ENCODE measurements around the gene TMTC4. TPM values are rescaled to one million over a fixed set of nuclear protein-coding genes. Genes with fewer than 3 reads are reported as not detected.

Gene TMTC4
- total RNA-seq, 2 donors from 2014 or later, result 9.8 to 19.7 TPM

DNA sequence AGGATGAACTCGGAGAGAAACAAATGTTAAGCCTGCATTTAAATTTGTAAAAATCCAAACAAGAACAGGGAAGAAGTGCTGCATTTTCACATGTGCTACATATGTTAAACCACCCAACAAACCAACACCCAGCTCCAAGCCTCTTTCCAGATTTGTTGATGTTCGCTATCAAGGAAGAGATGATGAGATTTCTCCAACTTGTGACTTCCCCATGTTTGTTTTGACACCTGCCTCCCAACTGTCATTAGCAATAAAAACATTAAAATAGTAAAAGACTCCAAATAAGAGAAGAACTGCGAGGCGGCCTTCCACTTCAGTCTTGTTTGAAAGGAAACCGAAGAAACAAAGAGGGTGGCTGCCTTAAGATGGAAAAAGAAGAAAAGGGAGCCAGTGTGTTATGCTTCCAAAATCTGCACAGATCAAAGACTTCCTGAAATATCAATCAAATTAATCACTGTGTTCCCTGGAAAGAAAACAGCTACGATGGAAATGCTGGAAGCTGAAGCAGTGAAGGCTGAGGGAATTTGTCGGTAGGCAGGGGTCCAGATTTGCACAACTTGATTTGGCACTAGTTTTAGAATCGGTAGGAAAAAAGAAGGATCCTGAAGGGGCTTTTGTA lies 72.0 kb downstream of the TMTC4 start:
- ATAC-seq (no peak), DNase-seq (ENCODE audit: low spot score) (no peak)
- Mint-ChIP-seq H3K27me3 (no peaks in the 10 kb centered on the region), H3K9me3 (no peaks in the 10 kb centered on the region), H3K4me1 (ENCODE audit: low read depth in 2 of 2) (peaks cover 2 to 9% of the 10 kb centered on the region in 2 donors), H3K4me3 (no peak overlapping the region), H3K36me3 (no peaks in the 10 kb centered on the region), H3K27ac (peak overlapping the region in 1 of 2 donors; percentile 3)

DNA sequence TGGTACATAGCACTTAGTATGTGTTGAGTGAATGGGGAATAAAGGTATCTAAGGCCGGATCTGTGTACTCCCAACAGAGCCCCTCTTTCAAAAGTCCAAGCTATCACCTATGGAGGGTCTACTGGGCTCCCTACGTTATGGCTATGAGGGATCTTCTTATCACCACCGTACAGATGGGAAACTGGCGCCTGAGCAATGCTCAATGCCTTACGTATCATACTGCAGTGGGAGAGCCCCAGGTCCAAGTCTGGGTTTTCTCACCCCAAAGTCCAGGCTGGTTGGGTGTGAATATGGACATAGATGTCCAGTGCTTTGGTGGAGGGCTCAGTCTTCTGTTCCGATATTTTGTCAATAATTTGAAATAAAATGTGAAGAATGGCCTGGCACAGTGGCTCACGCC lies 72.9 kb downstream of the TMTC4 start:
- Mint-ChIP-seq H3K9me3 (no peaks in the 10 kb centered on the region), H3K27me3 (no peaks in the 10 kb centered on the region), H3K36me3 (no peaks in the 10 kb centered on the region), H3K4me3 (no peak overlapping the region), H3K27ac (peak overlapping the region in 1 of 2 donors; percentile 7), H3K4me1 (ENCODE audit: low read depth in 2 of 2) (peaks cover 0 to 6% of the 10 kb centered on the region in 2 donors)
- DNase-seq (ENCODE audit: low spot score) (no peak), ATAC-seq (no peak)

DNA sequence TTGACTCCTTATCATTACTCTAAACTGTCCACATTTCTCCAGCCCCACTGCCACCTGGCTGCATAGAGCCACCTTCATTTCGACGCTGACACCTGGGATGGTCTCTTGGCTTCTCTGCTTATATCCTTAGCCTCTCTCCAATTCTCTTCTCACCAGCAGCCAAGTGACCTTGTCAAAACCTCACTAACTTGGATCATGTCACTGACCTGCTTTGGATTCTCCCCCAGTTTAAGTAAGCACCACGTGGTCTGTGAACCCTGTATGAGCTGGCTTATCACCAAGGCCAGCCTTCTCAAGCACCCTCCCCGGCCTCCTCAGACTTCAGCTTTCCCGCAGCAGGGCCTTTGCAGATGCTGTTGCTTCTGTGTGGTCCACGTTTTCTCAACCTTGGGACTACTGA lies 73.7 kb downstream of the TMTC4 start:
- no peak overlapping the region for H3K4me3 Mint-ChIP-seq
- peaks cover 0 to 6% of the 10 kb centered on the region in 2 donors for H3K4me1 Mint-ChIP-seq (ENCODE audit: low read depth in 2 of 2)
- no peaks in the 10 kb centered on the region for H3K36me3 Mint-ChIP-seq
- no peaks in the 10 kb centered on the region for H3K9me3 Mint-ChIP-seq
- no peak overlapping the region for H3K27ac Mint-ChIP-seq
- DNase-seq (ENCODE audit: low spot score), result no peak
- no peaks in the 10 kb centered on the region for H3K27me3 Mint-ChIP-seq
- no peak for ATAC-seq

DNA sequence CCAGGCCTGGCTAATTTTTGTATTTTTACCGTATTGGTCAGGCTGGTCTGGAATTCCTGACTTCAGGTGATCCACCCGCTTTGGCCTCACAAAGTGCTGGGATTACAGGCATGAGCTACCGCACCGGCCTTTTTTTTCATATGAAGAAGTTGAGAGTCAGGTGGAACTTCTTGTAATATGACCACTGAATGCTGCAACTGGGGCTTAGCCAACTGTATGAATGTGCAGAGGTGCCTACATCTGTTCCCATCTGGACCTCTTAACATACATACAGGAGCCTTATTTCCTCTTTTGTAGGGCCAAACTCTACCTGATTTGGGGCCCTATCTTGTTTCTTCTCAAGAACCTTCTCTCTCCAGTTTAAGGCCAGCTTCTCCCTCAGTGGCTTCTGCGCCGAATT lies 74.1 kb downstream of the TMTC4 start:
- no peak for DNase-seq (ENCODE audit: low spot score)
- no peak overlapping the region for H3K27ac Mint-ChIP-seq
- H3K9me3 Mint-ChIP-seq, result no peaks in the 10 kb centered on the region
- H3K36me3 Mint-ChIP-seq, result no peaks in the 10 kb centered on the region
- H3K27me3 Mint-ChIP-seq, result no peaks in the 10 kb centered on the region
- H3K4me1 Mint-ChIP-seq (ENCODE audit: low read depth in 2 of 2), result peaks cover 0 to 6% of the 10 kb centered on the region in 2 donors
- H3K4me3 Mint-ChIP-seq, result no peak overlapping the region
- no peak for ATAC-seq

DNA sequence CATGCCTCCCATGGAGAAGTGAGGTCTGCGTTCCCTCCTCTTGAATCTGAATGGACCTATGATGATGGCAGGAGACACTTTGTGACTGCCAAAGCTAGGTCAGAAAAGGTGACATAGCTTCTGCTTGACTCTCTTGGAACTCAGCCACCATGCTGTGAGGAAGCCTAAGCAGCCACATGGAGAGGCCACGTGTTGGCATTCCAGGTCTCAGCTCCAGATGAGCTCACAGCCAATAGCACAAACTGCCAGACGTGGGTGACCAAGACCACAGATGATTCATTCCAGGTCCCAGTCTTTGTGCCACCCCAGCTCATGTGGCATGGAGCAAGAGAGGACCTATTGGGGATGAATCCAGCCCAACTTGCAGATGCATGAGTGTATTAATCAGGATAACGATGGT lies 77.3 kb downstream of the TMTC4 start:
- no peak overlapping the region for H3K4me3 Mint-ChIP-seq
- DNase-seq (ENCODE audit: low spot score) (no peak), ATAC-seq (no peak)
- H3K27me3 Mint-ChIP-seq, result no peaks in the 10 kb centered on the region
- peaks cover 0 to 6% of the 10 kb centered on the region in 2 donors for H3K4me1 Mint-ChIP-seq (ENCODE audit: low read depth in 2 of 2)
- no peaks in the 10 kb centered on the region for H3K9me3 Mint-ChIP-seq
- no peaks in the 10 kb centered on the region for H3K36me3 Mint-ChIP-seq
- H3K27ac Mint-ChIP-seq, result no peak overlapping the region

DNA sequence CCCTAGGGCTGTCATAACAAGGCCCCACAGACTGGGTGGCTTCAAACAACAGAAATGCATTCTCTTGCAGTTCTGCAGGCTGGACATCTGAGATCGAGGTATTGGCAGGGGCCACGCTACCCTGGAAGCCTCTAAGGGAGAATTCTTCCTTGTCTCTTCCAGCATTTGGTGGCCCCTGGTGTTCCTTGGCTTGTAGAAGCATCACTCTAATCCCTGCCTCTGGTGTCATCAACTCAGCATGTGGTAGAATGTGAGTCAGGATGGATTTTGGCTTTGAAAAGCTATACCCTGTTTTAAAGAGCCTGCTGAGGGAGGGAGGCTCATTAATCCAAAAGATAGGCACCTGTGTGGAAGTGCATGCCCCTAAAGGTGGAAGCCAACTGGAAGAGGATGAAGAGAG lies 78.1 kb downstream of the TMTC4 start:
- H3K4me3 Mint-ChIP-seq, result no peak overlapping the region
- ATAC-seq (no peak), DNase-seq (ENCODE audit: low spot score) (no peak)
- peaks cover 0 to 5% of the 10 kb centered on the region in 2 donors for H3K4me1 Mint-ChIP-seq (ENCODE audit: low read depth in 2 of 2)
- H3K36me3 Mint-ChIP-seq, result no peaks in the 10 kb centered on the region
- H3K9me3 Mint-ChIP-seq, result no peaks in the 10 kb centered on the region
- H3K27ac Mint-ChIP-seq, result no peak overlapping the region
- H3K27me3 Mint-ChIP-seq, result no peaks in the 10 kb centered on the region

DNA sequence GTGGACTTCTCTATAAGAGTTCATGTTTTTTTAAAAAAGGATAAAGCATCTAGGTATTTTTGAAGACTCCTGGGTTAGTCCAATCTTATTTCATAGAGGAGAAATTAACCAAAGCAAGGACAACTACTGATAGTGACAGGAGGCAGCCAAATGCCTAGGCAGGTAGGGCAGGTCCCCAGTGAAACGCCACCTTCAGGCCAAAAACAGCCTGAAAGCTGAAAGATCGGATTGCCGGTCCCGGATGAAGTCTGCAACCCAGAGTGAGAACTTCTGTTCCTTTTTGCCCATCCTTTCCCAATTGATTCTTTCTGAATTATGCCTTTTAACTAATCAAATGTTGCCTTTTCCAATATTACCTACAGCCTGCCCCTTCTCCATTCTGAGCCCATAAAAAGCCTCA lies 79.9 kb downstream of the TMTC4 start:
- Mint-ChIP-seq H3K4me3 (no peak overlapping the region), H3K4me1 (ENCODE audit: low read depth in 2 of 2) (no peaks in the 10 kb centered on the region), H3K36me3 (no peaks in the 10 kb centered on the region), H3K9me3 (no peaks in the 10 kb centered on the region), H3K27me3 (no peaks in the 10 kb centered on the region), H3K27ac (peak overlapping the region in 1 of 2 donors; percentile 14)
- ATAC-seq (no peak), DNase-seq (ENCODE audit: low spot score) (no peak)

DNA sequence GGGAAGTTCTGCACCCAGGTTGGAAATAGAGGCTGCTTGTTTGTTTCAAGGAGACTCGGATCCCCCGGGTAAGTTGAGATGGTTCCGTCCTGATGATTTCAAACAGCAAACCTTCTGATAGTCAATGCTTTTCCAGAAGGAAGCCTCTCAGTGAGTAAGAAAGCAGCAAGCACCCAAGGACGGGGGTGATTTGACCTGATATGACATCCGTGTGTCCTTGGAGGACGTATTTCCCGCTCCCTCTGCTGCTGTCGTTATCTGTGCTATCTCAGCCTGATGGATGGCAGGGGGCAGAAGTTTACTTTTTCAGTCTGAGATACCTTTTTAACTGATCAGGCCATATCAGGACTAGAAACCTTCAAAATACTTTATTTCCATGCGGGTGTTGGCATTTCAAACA lies 80.3 kb downstream of the TMTC4 start:
- H3K9me3 Mint-ChIP-seq, result no peaks in the 10 kb centered on the region
- peaks cover 0 to under 1% of the 10 kb centered on the region in 2 donors for H3K4me1 Mint-ChIP-seq (ENCODE audit: low read depth in 2 of 2)
- peak overlapping the region in 1 of 2 donors; percentile 14 for H3K27ac Mint-ChIP-seq
- H3K36me3 Mint-ChIP-seq, result no peaks in the 10 kb centered on the region
- no peaks in the 10 kb centered on the region for H3K27me3 Mint-ChIP-seq
- no peak overlapping the region for H3K4me3 Mint-ChIP-seq
- DNase-seq (ENCODE audit: low spot score) (no peak), ATAC-seq (no peak)

DNA sequence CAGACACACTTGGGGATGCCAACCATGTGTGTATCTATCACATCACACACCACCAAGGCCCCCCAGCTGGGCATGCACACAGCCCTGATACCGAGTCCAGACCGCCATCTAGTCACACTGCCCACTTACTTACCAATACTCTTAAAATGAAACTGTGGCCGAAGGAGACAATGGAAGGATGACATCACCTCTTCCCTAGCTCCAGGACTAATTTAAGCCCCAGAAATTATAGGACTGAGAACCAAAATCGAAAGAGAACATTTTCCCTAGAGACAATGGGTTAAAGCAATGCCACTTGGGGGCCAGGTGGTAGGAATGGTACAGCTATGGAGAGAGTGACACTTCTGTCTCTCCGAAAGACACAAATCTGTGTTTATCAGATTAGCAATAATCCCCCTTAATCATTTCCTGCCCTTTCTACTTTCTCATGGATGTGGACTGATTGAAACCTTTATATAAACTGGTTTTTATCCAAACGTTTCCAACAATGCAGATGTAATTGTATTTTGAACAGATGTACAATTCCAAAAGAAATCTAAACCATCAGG lies 85.3 kb downstream of the TMTC4 start:
- H3K9me3 Mint-ChIP-seq, result no peaks in the 10 kb centered on the region
- peak overlapping the region; percentile 78 to 88 for H3K27ac Mint-ChIP-seq
- ATAC-seq (no peak), DNase-seq (ENCODE audit: low spot score) (no peak)
- H3K4me3 Mint-ChIP-seq, result peak overlapping the region; percentile 88
- H3K4me1 Mint-ChIP-seq (ENCODE audit: low read depth in 2 of 2), result peaks cover 23 to 30% of the 10 kb centered on the region in 2 donors
- H3K36me3 Mint-ChIP-seq, result no peaks in the 10 kb centered on the region
- no peaks in the 10 kb centered on the region for H3K27me3 Mint-ChIP-seq

DNA sequence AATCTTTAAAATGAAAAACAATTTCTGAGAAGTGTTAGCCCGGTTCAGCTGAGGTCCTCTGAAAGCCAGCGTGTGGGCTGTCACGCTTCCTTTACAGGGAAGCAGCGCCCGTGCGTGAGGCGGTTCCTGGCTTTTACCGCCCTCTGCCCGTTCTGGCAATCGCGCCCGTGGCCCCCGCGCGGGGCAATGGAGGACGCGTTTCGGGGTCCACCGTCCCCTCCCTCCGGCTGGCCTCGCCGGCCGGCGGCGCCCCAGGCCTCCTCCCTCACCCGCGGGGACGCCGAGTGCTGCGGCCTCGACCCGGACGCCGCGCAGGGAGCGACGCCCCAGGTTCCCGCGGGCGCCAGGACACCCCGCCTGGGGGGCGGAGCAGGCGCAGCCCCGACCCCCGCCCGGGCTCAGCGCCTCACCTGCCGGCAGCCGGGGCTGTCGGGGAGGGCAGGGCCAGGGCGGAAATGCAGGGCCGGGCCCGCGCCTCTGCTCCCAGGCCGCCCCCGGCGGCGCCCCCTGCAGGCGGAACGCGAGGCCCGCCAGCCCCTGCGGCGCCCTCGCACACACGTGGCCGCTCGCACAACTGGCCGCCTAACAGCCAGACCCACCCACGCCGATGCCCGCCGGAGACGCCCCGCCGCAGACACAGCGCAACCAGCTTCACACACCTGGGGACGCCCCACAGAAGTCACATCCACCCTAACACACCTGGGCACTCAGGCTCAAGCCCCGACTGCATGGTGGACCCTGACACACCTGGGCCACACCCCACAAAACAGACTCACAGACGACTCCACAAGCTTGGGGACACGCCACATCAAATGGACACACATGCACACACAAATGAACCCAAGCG lies 86.0 kb downstream of the TMTC4 start, which contains the start of gene GGACT:
TSS of gene GGACT (minus strand) at position 459 of the 847 bp plus-strand sequence. CDS start 56,198 bp downstream, outside the sequence.
- H3K27me3 Mint-ChIP-seq, result no peaks in the 10 kb centered on the region
- H3K4me1 Mint-ChIP-seq (ENCODE audit: low read depth in 2 of 2), result peaks cover 26 to 30% of the 10 kb centered on the region in 2 donors
- peak within 1 kb of the TSS; percentile 88 for H3K4me3 Mint-ChIP-seq

DNA sequence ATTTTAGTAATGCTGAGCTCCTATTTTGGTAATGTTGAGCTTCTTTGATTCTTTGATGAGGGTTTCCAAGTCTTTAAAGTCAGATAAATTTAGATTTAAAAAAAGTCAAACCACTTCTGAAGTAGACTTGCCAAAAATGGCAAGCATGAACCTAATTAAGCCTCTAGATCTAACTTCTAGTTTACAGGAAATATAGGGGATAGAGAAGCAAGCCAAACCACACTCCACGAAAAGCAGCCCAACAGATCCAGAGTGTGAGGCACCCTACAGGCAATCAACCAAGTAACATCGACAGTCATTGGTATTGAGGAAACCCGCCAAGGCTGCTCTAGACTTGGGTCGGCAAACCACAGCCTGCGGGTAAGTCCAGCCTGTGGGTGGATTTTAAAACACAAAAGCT lies 89.7 kb downstream of the TMTC4 start:
- DNase-seq (ENCODE audit: low spot score) (no peak), ATAC-seq (no peak)
- Mint-ChIP-seq H3K27me3 (no peaks in the 10 kb centered on the region), H3K4me3 (peak overlapping the region; percentile 10), H3K9me3 (no peaks in the 10 kb centered on the region), H3K36me3 (peaks cover 6% of the 10 kb centered on the region), H3K27ac (peak overlapping the region; percentile 53 to 60), H3K4me1 (ENCODE audit: low read depth in 2 of 2) (peaks cover 44 to 45% of the 10 kb centered on the region in 2 donors)

More for the DNA sequence above, 86.0 kb downstream of the TMTC4 start, which contains the start of gene GGACT:
- peak; percentile 96 for ATAC-seq
- Mint-ChIP-seq H3K9me3 (no peaks in the 10 kb centered on the region), H3K27ac (peak within 1 kb of the TSS; percentile 88 to 91), H3K36me3 (no peaks in the 10 kb centered on the region)
- peak; percentile 89 for DNase-seq (ENCODE audit: low spot score)

DNA sequence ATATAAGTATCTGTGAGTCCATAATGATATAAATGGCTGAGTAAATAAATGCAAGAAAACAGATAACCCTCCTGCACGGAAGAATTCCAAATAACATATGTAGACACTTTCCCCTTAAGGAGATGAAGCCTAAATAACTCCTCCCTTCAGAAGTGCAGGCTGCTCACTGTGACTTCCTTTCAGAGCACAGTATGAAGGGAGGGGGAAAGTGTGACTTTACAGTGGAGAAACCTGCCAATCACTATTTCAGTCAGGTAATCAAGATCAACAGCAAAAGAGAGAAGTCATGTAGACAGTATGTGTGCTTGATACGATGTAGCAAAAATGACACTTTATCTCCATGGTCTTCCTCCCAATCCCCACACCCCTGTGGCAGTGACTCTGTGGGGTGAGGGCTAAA lies 93.1 kb downstream of the TMTC4 start:
- Mint-ChIP-seq H3K36me3 (peaks cover 10% of the 10 kb centered on the region), H3K9me3 (no peaks in the 10 kb centered on the region), H3K4me3 (peak overlapping the region; percentile 50), H3K27me3 (no peaks in the 10 kb centered on the region), H3K4me1 (ENCODE audit: low read depth in 2 of 2) (peaks cover 23 to 27% of the 10 kb centered on the region in 2 donors), H3K27ac (peak overlapping the region in 1 of 2 donors; percentile 68)
- no peak for DNase-seq (ENCODE audit: low spot score)
- ATAC-seq, result peak; percentile 48 to 60

DNA sequence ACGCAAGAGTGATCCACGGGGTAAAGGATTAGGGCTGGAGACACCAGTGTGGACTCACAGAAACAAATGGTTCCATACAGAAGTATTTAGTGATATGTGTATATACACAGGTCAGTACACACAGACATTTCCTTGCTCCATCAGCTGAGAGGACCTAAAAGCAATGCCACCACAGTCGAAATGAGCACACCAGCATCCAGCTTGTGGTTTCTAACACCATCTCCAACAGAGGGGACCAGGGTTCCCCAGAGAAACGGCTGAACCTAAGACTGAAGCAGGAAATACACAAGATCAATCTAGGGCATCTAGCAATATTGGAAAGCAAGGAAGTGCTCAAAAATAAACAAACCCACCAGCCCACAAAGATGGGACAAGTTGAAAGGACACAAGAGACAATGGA lies 93.6 kb downstream of the TMTC4 start:
- peak overlapping the region; percentile 50 for H3K4me3 Mint-ChIP-seq
- H3K4me1 Mint-ChIP-seq (ENCODE audit: low read depth in 2 of 2), result peaks cover 20 to 26% of the 10 kb centered on the region in 2 donors
- peaks cover 10% of the 10 kb centered on the region for H3K36me3 Mint-ChIP-seq
- ATAC-seq (peak in 1 of 2 donors; percentile 18), DNase-seq (ENCODE audit: low spot score) (no peak)
- no peaks in the 10 kb centered on the region for H3K9me3 Mint-ChIP-seq
- no peaks in the 10 kb centered on the region for H3K27me3 Mint-ChIP-seq
- H3K27ac Mint-ChIP-seq, result peak overlapping the region in 1 of 2 donors; percentile 68

DNA sequence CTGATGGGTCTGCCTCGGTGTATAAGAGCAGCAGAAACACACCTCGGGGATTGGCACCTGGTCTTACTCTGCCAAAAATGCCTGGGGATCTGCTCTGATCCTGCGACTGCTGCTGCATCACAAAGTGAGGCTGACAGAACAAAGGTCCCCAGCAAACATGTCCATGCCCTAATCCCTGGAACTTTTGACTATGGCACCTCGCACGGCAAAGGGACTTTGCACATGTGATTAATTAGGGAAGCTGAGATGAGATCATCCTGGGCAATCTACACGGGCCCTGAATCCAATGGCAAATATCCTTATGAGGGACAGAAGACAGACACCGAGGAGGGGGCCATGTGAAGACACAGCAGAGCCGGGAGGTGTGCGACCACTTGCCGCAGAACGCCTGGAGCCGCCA lies 94.5 kb downstream of the TMTC4 start:
- Mint-ChIP-seq H3K4me3 (no peak overlapping the region), H3K36me3 (peaks cover 10% of the 10 kb centered on the region), H3K4me1 (ENCODE audit: low read depth in 2 of 2) (peaks cover 21 to 26% of the 10 kb centered on the region in 2 donors), H3K27ac (peak overlapping the region in 1 of 2 donors; percentile 74), H3K27me3 (no peaks in the 10 kb centered on the region), H3K9me3 (no peaks in the 10 kb centered on the region)
- ATAC-seq, result no peak
- no peak for DNase-seq (ENCODE audit: low spot score)

Measured in natural killer cell treated with Interleukin-12 subunit alpha and Interleukin-12 subunit beta and Interleukin-15 and Interleukin-18, amount 100 ng/mL, for 72 hours (primary cell).